Osteoblast (primary cell): ENCODE data around the gene MFRP. TPM values are rescaled to one million over a fixed set of nuclear protein-coding genes. Genes with fewer than 3 reads are reported as not detected.
A peak's percentile ranks its signal among the peaks of the same experiment; 100 is the strongest.

Experiments
- DNase-seq: peaks from one replicate; pipeline ENCODE4 v3.0.0; 2011; ENCODE audit warnings: low spot score, mixed read lengths; ENCODE audit not compliant: insufficient read length; ENCODE audit errors: missing footprints
- H2AFZ ChIP-seq: 2 replicates; pipeline ENCODE4 v1.6.0; 2011; ENCODE audit warnings: mild to moderate bottlenecking, low read length
- H3K27ac ChIP-seq: 2 replicates; pipeline ENCODE4 v1.5.1; 2011; ENCODE audit warnings: mild to moderate bottlenecking, low read depth, low read length, moderate library complexity
- H3K27me3 ChIP-seq: 2 replicates; pipeline ENCODE4 v1.6.0; 2012; ENCODE audit warnings: mild to moderate bottlenecking, control low read depth, inconsistent platforms, low read length, moderate library complexity; ENCODE audit not compliant: insufficient read depth
- H3K36me3 ChIP-seq: 2 replicates; pipeline ENCODE4 v1.5.1; 2011; ENCODE audit warnings: mild to moderate bottlenecking, low read length, control low read depth, moderate library complexity; ENCODE audit not compliant: insufficient read depth
- H3K4me1 ChIP-seq: 2 replicates; pipeline ENCODE4 v1.5.1; 2011; ENCODE audit warnings: mild to moderate bottlenecking, low read length, control low read depth, moderate library complexity; ENCODE audit not compliant: insufficient read depth
- H3K4me2 ChIP-seq: 2 replicates; pipeline ENCODE4 v1.6.0; 2011; ENCODE audit warnings: mild to moderate bottlenecking, low read length; ENCODE audit not compliant: insufficient read depth
- H3K4me3 ChIP-seq: fragments of 200-600 bp; sonication (generic); 3 replicates; pipeline ENCODE4 v1.5.1; 2012; ENCODE audit warnings: mild to moderate bottlenecking, low read length, inconsistent platforms; ENCODE audit not compliant: insufficient read depth
- H3K79me2 ChIP-seq: 2 replicates; pipeline ENCODE4 v1.6.0; 2012; ENCODE audit warnings: mild to moderate bottlenecking, low read length, control low read depth, inconsistent platforms; ENCODE audit not compliant: insufficient read depth
- H3K9me3 ChIP-seq: 2 replicates; pipeline ENCODE4 v1.5.1; 2011; ENCODE audit warnings: low read depth, low read length, control low read depth
- H4K20me1 ChIP-seq: 2 replicates; pipeline ENCODE4 v1.6.0; 2012; ENCODE audit warnings: mild to moderate bottlenecking, low read length, control low read depth; ENCODE audit not compliant: insufficient read depth
- CTCF ChIP-seq: IDR thresholded peaks from 2 replicates; pipeline ENCODE4 v1.5.1; 2011; ENCODE audit warnings: mild to moderate bottlenecking, low read depth, low read length, moderate library complexity; ENCODE audit errors: extremely low read depth
- total RNA-seq: library from RNA; depleted of rRNA; stranded (reverse); fragments of >200 nt; gene quantifications from 2 replicates; pipeline ENCODE4 v1.2.3, GENCODE V29; 2012

The MFRP gene
- total RNA-seq, 1 donor: not detected

DNA sequence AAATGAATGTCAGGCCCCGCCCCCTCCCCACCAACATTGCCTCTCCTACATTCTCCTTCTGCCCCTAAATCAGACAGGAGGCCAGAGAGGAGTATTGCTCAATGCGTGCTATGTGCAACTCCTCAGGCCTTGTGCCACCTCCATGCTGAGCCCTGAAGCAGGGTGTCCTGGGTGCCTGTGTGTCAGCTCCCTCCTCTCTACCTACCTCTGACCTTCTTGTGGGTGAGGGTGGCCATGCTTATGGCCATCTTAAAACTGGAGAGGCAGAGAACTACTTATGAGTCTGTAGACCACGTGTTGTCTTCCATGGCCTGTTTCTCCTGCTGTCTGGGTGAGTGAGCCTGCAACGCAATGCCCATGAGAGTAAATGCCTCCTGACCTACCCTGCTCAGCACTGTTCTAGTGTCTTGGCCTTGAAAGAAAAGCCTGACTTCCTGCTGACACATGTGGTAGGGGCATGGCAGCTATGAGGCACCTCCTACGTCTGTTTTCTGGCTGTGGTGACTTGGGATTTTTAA lies 40.1 kb downstream of the MFRP start:
- H2AFZ ChIP-seq: peak overlapping the region; percentile 60
- H3K4me3 ChIP-seq: no peak overlapping the region
- peaks cover 37% of the 10 kb centered on the region for H3K36me3 ChIP-seq
- H3K4me1 ChIP-seq: peaks cover 15% of the 10 kb centered on the region
- peak; percentile 92 for DNase-seq
- H4K20me1 ChIP-seq: no peaks in the 10 kb centered on the region
- no peaks in the 10 kb centered on the region for H3K9me3 ChIP-seq
- no peak for TF ChIP-seq CTCF
- peak overlapping the region; percentile 1 for H3K4me2 ChIP-seq
- H3K79me2 ChIP-seq: no peaks in the 10 kb centered on the region
- H3K27me3 ChIP-seq: no peaks in the 10 kb centered on the region
- H3K27ac ChIP-seq: peak overlapping the region; percentile 68

DNA sequence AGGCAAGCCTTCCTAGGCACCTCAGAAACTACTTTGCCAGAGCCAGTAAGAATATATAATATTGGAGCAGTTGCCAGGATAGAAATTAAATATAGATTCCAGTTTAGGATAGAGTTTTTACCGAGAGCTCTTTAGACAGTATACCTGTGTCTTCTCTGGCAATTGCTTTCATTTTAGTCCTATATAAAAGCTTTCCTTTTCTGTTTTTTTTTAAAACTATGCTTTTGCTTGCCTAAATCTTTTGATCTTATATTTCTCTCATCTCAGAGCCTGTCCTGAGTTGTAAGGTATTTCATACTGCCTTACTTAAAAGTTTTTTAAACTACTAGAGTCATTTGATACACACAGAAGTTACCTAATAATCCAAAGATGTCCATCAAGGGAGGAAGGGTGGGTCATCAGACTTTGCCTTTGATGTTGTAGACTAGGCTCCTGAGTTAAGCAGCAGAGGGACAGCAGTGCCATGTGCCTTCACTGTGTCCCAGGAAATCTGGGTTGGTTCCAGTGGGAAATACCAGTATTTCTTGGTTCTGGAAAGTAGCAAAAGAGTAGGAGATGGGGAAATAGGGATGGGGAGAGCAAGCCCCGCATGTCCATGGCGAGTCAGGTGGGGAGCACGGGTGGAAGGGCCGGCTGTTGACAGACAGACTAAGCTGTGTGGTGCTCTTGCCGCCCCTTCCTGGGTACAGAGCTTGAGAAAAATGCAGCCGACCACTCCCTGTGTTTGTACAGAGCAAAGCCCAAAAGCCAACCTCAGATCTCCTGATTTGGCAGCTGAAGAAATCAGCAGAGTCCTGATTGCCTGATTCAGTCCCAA lies 40.7 kb downstream of the MFRP start:
- peaks cover 40% of the 10 kb centered on the region for H3K36me3 ChIP-seq
- no peak overlapping the region for H3K4me3 ChIP-seq
- H3K9me3 ChIP-seq: no peaks in the 10 kb centered on the region
- H3K27ac ChIP-seq: peak overlapping the region; percentile 68
- H2AFZ ChIP-seq: peak overlapping the region; percentile 60
- TF ChIP-seq CTCF: no peak
- DNase-seq: peak; percentile 42
- H3K4me1 ChIP-seq: peaks cover 15% of the 10 kb centered on the region
- no peaks in the 10 kb centered on the region for H3K79me2 ChIP-seq
- peak overlapping the region; percentile 1 for H3K4me2 ChIP-seq
- H3K27me3 ChIP-seq: no peaks in the 10 kb centered on the region
- H4K20me1 ChIP-seq: no peaks in the 10 kb centered on the region

DNA sequence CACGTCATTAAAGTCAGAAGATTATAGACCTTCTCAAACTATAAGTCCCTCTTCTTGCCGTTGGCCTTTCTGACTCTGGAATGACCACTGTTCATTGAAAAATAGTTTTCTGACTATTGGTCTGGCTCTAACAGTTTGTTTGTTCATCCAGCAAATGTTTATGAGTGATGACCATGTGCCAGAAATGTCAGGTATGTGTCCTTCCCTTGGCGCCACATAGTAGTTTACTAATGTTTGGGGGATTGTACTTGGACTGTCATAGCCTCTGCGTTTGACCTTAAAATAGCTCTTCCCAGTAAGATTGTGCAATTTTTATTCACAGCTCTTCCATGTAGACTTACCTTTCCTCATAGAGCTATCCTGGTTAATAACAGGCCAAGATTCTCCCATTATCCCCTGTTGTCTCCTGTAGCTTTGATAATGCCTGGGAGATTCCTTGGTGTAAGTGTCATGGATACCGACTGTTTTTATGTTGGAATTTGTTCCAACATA lies 43.2 kb downstream of the MFRP start:
- Histone ChIP-seq H3K4me1 (peaks cover 15% of the 10 kb centered on the region), H4K20me1 (no peaks in the 10 kb centered on the region)
- no peak for TF ChIP-seq CTCF

More for the DNA sequence above, 43.2 kb downstream of the MFRP start:
- no peak overlapping the region for H3K4me3 ChIP-seq
- DNase-seq: no peak
- H3K4me2 ChIP-seq: no peak overlapping the region
- H3K36me3 ChIP-seq: peaks cover 61% of the 10 kb centered on the region
- no peaks in the 10 kb centered on the region for H3K79me2 ChIP-seq
- no peak overlapping the region for H3K27ac ChIP-seq
- no peaks in the 10 kb centered on the region for H3K27me3 ChIP-seq
- no peaks in the 10 kb centered on the region for H3K9me3 ChIP-seq
- H2AFZ ChIP-seq: no peak overlapping the region
